HG02970 (cell line): ENCODE measurements around the gene SPATA9.

ENCODE experiments used
- ATAC-seq: cut with Tn5 transposase; IDR thresholded peaks from one replicate; pipeline ENCODE4 v1.9.1; 2021; ENCODE audit warnings: mild to moderate bottlenecking, moderate library complexity, moderate number of reproducible peaks; ENCODE audit not compliant: unreplicated experiment, low FRiP score

The SPATA9 gene

DNA sequence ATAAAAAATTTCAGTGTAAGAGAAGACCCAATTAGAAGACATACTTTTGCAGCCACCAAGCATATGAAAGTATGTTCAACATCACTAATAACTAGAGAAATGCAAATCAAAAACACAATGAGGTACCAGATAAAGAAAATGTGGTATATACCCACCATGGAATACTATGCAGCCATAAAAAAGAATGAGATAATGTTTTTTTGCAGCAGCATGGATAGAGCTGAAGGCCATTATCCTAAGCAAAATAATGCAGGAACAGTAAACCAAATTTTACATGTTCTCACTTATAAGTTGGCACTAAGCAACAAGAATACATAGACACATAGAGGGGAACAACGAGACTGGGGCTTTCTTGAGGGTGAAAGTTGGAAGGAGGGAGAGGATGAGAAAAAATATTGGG is 6.9 kb upstream of the SPATA9 start:
- no peak for ATAC-seq

DNA sequence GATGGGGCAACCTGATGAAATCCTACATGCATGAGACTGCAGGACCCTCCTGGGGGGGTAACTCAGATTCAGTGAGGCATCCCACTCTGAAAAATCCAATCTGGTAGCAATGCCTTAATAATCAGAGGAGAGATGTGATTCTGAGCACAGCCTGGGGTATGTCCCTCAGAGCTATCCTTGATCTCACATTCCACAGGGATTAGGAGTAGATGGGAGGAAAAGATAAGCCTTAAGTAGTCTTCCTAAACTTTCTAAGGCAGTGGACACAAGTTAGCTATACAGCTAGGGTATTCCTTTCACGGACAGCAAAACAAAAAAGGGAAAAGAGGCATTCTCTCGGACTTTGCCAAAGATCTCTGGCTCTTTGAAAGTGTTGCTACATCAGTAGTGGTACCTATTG is 3.9 kb upstream of the SPATA9 start:
- no peak for ATAC-seq

DNA sequence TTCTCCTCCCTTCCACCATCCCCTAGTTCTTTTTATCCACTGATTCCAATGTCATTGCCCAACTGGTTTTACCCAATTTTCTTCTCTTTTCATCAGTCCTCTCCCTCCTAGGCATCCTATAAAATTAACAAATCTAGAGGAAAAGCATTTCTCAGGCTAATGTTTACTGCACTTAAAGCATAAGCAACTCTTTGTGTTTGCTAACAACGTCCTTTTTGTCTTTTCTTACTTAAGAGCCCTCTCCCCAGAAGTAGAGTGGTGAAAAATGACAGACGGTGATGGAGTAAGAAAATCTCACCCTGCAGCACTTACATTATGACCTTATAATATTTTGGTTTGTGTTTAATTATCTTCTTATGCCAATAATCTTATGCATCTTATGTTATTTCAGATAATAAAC is 1.6 kb upstream of the SPATA9 start:
- no peak for ATAC-seq

DNA sequence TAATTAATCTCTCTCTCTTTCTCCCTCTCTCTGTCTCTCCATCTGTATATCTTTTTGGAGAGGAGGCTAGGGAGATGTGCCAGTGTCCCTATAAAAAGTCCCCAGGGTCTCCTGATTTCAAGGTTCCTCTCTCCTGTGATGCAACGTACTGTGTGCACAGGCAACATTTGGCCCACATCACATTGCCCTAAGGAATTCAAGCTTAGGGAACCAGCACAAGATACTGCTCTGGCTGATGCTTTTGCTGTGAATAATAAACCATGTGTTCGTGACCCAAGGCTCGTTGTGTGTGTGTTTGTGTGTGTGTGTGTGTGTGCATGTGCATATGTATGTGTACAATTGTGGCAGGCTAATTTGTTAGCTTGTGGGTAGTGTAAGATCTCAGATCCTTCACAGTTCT is 9.7 kb downstream of the SPATA9 start:
- ATAC-seq = no peak

DNA sequence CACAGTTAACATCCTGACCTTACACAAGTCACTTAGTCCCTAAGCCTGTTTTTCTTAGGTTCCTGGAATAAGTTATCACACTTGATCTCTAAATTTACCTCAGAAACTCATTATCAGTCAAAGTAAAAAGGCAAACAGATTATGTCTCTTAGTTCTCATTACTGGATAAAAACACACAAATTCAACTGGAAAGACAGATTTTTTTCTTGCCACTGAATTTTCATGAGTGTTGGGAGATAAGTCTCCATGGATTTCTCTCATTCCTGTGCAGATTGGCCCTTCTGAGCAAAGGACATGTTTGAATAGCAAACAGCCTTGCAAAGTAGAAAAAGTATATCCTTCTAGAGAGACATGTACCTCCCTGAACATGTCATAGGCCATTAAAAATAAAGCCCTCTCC is 10.2 kb downstream of the SPATA9 start:
- no peak for ATAC-seq

DNA sequence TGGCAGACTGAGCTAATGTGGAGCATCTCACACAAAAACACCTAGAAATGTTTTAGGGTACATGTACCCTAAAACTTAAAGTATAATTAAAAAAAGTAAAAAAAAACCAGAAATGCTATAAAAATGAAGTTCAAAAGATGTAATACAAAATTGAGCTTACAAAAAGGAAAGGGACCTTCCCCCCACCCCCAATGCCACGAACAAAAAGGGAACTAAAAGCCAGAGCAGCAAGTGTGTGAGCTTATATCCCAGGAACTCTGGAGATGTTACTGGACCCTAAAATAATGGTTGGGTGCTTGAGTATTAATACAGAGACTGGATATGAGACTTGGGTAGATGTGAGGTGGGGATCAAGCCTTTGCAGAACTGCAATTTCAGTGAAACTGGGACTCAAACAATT is 11.0 kb downstream of the SPATA9 start:
- ATAC-seq = no peak

DNA sequence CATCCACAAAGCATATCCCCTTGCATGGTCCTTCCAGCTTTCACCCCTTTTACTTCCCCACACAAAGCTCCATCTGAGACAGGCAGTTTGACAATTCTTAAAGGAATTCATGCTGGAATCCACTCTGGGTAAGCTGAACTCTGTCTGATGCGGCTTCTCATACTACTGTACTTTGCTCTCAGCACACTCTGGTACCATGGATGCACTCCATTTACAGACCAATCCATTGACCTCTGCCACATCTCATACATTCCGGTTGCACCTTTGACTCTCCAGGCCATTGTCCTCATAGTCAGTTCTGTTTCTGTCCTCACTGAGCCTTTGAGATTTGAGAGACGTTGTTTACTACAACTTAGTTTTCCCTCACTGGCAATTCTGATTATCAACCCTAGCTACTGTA is 12.2 kb downstream of the SPATA9 start:
- ATAC-seq = no peak

DNA sequence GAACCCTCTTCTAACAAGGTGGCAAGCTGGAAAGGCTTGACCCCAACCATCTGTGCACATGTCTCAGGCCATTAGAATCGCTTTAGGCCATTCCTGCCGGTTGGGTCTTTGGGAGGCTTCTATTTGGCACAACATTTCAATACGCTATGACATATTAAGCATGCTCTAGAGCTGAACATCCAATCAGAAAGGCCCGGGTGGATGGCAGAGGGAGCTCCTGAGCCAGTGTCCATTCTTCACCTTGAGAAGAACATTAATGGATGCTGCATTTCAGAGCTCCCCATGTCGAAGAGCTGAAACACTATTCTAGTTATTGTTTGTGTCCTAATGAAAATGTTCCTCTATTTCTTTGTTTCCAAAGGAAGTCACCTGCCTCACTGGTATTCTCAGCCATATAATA is 12.8 kb downstream of the SPATA9 start:
- ATAC-seq = no peak

DNA sequence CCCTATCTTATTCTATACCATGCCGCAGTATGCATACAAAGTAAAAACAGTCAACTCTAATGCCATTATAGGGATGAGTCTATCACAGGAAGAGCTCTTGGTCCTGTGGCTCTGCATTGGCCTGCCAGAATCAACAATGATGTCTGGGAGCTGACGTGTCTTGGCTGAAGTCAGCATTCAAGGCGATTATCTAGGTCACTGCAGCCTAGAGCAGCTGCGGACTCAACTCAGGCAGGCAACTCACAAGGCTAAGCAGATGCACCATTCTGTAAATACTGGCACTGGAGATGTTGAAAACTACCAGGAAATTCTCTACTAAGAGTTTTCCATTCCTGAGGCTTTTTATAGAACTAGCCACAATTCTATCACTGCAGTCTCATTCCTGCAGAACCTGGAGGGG is 13.3 kb downstream of the SPATA9 start:
- no peak for ATAC-seq

DNA sequence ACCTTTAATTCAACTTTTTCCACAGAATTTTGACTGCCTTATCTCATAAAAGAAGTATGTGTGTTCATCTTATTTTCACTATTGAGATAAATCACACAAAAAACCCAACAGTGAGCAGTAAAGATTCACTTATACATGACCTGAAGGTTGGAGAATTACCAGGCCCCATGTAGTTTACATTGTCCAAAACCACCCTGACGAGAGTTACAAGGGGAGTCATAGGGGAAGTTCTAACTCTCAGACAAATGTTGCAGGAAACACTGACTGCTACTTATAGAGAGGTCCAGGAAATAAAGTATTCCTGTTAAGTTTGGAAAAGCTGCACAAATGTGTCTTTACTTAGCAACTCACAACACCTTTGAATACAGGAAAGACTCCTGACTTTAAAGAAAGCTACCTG is 14.1 kb downstream of the SPATA9 start:
- ATAC-seq = no peak

DNA sequence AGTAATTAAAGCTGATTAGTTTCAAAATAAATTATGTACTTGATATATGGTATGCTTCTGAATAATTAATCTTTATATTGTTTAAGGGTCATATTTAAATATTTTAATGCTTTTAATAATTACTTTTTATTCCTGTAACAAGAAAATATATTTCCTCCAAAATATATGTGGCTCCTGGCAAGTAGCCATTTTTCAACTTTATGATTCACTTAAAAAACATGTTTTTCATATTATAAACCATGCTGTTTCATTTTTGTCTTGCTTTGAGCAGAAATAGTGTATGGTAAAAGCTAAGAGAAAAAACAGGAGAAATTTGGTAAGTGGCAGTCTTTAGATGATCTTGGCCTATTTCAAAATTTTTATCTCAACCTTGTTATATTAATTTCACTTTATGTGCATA is 14.6 kb downstream of the SPATA9 start:
- no peak for ATAC-seq

DNA sequence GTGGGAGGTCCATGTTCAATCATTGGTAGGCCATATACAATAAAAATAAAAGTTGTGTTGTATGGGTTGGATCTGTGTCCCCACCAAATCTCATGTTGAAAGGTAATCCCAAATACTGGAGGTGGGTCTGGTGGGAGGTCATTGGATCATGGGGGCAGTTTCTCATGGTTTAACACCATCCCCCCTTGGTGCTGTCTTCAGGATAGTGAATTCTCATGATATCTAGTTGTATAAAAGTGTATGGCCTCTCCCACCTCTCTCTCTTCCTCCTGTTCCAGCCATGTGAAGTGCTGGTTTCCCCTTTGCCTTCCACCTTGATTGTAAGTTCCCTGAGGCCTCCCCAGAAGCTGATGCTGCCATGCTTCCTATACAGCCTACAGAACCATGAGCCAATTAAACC is 15.1 kb downstream of the SPATA9 start:
- ATAC-seq = no peak

DNA sequence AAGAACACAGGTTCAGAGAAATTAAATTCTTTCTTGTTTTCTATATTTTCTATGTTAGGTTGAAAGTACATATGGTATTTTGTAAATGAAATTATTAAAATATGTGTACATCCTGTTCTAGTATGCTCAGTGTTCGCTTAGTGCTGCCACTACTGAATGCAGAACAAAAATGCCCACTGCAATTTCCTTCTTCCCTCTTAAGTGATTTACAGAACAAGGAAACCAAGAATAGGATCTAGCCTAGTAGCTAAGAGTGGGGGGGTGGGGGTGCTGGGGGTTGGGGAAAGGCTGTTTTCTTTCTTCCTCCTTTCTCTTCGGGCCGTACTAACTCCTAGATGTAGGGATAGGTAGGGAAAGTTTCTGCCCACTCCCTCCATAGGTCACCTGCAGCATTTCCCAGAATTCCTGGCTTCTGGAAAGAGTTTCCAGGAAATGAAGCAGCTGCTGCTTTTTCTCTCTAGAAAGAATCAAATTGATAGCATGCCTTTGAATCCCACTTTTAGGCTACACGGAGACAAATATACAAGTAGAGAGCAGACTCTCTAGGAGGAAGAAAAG is 15.7 kb downstream of the SPATA9 start:
- no peak for ATAC-seq

DNA sequence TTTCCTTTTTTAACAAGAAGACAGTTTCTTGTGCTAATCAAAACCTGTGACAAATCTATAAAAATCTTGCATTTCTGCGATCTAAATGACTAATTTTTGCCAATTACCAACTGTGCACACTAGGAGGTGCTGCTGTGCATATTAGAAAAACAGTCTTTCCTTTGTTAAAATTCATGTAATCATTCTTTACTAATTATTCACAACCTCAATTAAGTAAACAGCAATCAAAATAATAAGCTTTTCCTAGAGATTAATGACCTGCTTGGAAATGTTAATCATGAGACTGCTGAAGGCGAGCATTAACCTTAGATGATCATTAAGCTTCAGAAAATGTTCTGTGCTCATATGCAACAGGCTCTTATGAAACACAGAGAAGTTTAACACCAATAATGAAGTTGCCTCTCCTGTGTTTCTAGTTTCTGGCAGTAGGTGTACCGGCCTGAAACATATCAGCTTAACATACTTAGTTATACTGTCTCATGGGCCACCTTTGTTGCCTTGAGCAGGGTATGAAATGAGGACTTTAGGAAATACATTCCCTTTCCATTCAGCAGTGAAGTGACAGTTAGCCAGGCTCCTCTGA is 18.5 kb downstream of the SPATA9 start:
- no peak for ATAC-seq

DNA sequence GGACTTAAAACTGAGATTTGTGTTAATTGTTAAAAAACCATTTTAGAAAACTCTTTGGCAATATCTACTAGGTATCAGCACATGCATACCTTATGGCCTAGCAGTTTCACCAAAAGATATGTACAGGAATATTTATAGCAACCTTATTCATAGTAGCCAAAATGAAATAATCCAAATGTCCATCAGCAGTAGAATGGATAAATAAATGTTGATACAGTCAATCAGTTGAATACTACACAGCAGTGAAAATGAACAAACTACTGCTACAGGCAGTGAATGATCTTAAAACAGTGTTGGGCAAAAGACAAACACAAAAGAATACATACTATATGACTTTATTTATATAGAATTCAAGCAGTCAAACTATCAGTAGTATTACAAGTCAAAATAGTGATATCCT is 19.8 kb downstream of the SPATA9 start:
- ATAC-seq = no peak

DNA sequence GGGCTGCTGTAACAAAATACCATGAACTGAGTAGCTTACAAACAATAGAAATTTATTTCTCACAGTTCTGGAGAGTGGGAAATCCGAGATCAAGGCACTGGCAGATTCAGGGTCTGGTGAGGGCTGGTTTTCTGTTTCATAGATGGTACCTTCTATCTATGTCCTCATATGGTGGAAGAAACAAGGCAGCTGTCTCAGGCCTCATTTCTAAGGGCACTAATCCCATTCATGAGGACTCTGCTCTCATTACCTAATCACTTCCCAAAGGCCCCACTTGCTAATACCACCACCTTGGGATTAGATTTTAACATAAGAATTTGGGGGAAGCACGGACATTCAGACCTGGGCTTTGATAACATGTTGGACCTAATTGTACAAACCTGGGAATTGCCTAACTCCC is 22.7 kb downstream of the SPATA9 start:
- ATAC-seq = no peak

DNA sequence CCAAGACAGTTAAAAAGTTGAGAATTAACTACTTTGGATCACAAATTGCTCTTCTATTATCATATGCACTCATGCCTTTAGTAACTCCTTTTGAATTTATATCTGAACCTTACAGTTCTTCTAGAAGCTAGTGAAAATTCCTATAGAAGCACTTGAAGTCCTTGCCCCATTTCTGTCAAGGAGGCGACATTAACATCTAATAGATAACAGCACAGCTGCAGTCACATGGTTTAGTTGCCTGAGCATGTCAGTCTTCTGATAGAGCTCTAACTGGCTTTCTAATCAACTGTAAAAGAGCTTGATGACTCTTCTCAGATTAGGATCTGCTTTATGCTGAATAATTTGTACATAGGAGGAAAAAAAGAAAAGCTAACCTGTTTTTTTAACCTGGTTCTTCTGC is 27.2 kb downstream of the SPATA9 start:
- ATAC-seq = no peak

DNA sequence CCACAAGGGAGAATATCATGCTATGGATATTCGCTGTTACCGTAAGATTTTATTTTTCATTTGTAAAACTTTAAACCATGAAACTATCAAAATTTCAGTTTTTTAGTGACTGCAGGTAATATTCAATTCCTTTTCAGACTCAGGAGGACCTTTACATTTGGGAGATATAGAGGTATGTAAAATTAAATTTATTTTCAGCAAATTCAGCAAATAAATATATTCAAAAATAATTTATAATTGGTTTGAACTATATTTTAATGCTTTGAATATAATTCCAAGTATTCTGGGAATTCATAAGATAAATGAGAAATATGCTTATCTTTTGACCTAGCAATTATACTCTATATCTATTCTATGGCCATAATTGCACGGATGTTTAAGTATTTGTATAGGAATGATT is 28.6 kb downstream of the SPATA9 start:
- ATAC-seq = no peak

DNA sequence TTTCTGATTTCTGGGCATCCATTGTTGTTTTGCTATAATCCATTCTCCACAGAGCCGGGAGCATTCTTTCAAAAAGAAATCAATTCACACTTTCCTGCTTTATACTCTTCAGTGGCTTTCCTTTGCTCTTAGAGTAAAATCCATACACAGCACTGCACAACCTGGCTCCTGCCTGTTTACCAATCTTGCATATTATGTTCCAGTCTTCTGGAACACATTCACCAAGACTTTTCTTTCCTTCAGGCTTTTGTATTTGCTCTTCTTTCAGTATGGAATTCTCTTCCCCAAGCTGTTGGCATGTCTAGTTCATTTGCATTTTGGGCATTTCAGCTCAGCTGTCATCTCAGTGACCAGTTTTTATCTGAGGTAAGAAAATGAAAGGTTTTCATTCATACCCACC is 29.9 kb downstream of the SPATA9 start:
- ATAC-seq = no peak

DNA sequence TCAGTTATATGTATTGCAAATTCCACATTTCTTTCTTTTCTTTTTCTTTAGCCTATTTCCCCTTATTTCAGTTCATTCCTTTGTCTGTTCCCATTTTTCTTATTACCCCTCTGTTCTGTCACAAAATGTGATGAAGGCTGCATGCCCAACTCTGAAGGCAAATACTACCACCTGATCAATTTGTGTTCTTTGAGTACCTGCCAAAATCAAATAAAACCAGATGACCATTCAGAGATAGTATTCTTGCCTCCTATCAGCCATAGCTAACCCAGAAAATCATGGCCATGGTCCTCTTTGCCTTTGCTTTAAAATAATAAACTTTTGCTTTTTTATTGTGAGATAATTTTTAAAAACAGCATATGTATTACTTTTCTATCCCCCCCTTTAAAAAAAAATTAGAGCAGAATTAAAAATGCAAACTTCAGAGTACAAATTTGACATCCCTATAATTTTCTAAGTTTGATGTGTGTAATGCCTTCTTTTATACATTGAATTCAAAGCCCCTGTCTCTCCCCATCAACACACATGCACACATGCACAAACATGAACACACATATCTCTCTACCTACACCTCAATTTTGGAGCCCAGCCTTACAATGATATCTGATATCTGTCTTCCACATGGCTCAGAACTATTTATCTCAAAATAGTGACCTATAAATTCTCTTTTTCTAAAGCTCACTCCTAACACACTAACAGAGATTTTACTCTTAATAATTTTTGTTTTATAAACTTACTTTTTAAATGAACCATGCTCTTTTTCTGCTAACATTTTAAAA is 32.8 kb downstream of the SPATA9 start:
- ATAC-seq = no peak

DNA sequence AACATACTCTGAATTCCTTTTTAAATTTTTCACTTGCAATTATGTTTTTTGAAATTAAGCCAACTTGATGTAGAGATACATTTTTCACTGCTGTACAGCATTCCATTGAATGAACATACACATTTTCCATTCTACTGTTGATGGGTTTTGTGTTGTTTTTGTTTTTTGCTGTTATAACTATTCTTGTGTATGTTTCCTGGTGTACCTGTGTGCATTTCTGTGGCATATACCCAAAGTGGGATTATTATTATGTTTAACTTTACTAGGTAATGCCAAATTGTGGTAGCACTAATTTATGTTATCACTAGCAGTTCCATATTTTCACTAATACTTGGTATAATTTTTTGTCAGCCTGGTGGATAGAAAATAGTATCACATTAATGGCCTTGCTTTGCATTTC is 33.5 kb downstream of the SPATA9 start:
- no peak for ATAC-seq
